Adrenal gland (tissue), 5 donors: Measurements from ENCODE around the gene KIAA1328.

Source experiments
- POLR2A ChIP-seq, 2 donors: fragments of 450-650 bp; IDR thresholded peaks; one replicate each; pipeline ENCODE4 v1.6.1; 2017; ENCODE audit warnings: antibody characterized with exemption in 2 of 2, mild to moderate bottlenecking in 2 of 2, moderate library complexity in 1 of 2
- TF ChIP-seq, protein P1 (sequence below), 6 experiments: fragments of 450-650 bp in 4 of 6; fragments of 200-600 bp in 2 of 6; sonication (generic) in 1 of 6; IDR thresholded peaks; 1 replicate in 5 of 6; 2 replicates in 1 of 6; pipeline versions ENCODE4 v1.5.1 to v1.8.0; 2016 to 2021; ENCODE audit warnings: antibody characterized with exemption in 6 of 6, mild to moderate bottlenecking in 2 of 6, moderate library complexity in 1 of 6
- donor health status: DM: no; HTN: no; CAD: no.

GRCh38 chr18:36950960-36951359, 122.0 kb downstream of the KIAA1328 start:
- TF ChIP-seq, protein P1, sequence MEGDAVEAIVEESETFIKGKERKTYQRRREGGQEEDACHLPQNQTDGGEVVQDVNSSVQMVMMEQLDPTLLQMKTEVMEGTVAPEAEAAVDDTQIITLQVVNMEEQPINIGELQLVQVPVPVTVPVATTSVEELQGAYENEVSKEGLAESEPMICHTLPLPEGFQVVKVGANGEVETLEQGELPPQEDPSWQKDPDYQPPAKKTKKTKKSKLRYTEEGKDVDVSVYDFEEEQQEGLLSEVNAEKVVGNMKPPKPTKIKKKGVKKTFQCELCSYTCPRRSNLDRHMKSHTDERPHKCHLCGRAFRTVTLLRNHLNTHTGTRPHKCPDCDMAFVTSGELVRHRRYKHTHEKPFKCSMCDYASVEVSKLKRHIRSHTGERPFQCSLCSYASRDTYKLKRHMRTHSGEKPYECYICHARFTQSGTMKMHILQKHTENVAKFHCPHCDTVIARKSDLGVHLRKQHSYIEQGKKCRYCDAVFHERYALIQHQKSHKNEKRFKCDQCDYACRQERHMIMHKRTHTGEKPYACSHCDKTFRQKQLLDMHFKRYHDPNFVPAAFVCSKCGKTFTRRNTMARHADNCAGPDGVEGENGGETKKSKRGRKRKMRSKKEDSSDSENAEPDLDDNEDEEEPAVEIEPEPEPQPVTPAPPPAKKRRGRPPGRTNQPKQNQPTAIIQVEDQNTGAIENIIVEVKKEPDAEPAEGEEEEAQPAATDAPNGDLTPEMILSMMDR (IDR thresholded peaks at IDR 0.05) = no peak
- TF ChIP-seq POLR2A (IDR thresholded peaks at IDR 0.05) = no peak
